Fibroblast of lung (primary cell): ENCODE results near the gene RBFOX1. TPM values are rescaled to one million over a fixed set of nuclear protein-coding genes. Genes with fewer than 3 reads are reported as not detected.

ENCODE experiments used
- DNase-seq, 2 donors: peaks; one replicate each; pipeline versions ENCODE4 v3.0.0 to v3.0.0-alpha.2; 2010; ENCODE audit warnings: low read depth in 2 of 2
- H2AFZ ChIP-seq: 2 replicates; pipeline ENCODE4 v1.5.1; 2012; ENCODE audit warnings: low read length, control low read depth, inconsistent platforms
- H3K27ac ChIP-seq: 2 replicates; pipeline ENCODE4 v1.5.1; 2011; ENCODE audit warnings: low read length, control low read depth; ENCODE audit not compliant: insufficient read depth
- H3K27me3 ChIP-seq: 2 replicates; pipeline ENCODE4 v1.5.1; 2011; ENCODE audit warnings: mild to moderate bottlenecking, low read length; ENCODE audit not compliant: control insufficient read depth, insufficient read depth
- H3K36me3 ChIP-seq: 2 replicates; pipeline ENCODE4 v1.5.1; 2011; ENCODE audit warnings: low read length; ENCODE audit not compliant: control insufficient read depth, insufficient read depth
- H3K4me1 ChIP-seq: 2 replicates; pipeline ENCODE4 v1.5.1; 2011; ENCODE audit warnings: low read length; ENCODE audit not compliant: control insufficient read depth, insufficient read depth; ENCODE audit errors: extremely low read depth
- H3K4me2 ChIP-seq: 2 replicates; pipeline ENCODE4 v1.5.1; 2011; ENCODE audit warnings: low read length, control low read depth; ENCODE audit not compliant: insufficient read depth; ENCODE audit errors: extremely low read depth
- H3K4me3 ChIP-seq, 4 experiments: fragments of 200-600 bp in 1 of 4; sonication (generic) in 1 of 4; replicated peaks in 1 of 4; 2 replicates each; pipeline ENCODE4 v1.5.1; 2011 to 2016; ENCODE audit warnings: low read length in 4 of 4, low read depth in 3 of 4, mild to moderate bottlenecking in 3 of 4, control low read depth in 2 of 4, inconsistent platforms in 1 of 4, mixed read lengths in 1 of 4; ENCODE audit not compliant: insufficient read depth in 1 of 4; ENCODE audit errors: control extremely low read depth in 1 of 4
- H3K79me2 ChIP-seq: 2 replicates; pipeline ENCODE4 v1.5.1; 2012; ENCODE audit warnings: mild to moderate bottlenecking, low read length, inconsistent platforms; ENCODE audit not compliant: control insufficient read depth, insufficient read depth
- H3K9ac ChIP-seq: 2 replicates; pipeline ENCODE4 v1.5.1; 2011; ENCODE audit warnings: mild to moderate bottlenecking, low read length, control low read depth; ENCODE audit not compliant: insufficient read depth
- H3K9me3 ChIP-seq: 2 replicates; pipeline ENCODE4 v1.5.1; 2012; ENCODE audit warnings: low read depth, low read length; ENCODE audit not compliant: control insufficient read depth, insufficient read depth
- H4K20me1 ChIP-seq: 2 replicates; pipeline ENCODE4 v1.5.1; 2011; ENCODE audit warnings: low read length; ENCODE audit not compliant: control insufficient read depth, insufficient read depth; ENCODE audit errors: extremely low read depth
- EZH2 ChIP-seq: IDR thresholded peaks from 2 replicates; pipeline ENCODE4 v1.5.1; 2012; ENCODE audit warnings: low read length, control low read depth, mild to moderate bottlenecking; ENCODE audit errors: missing control alignments
- polyA plus RNA-seq, 2 donors: library from polyadenylated mRNA; depleted of rRNA in 1 of 2; stranded (reverse) in 1 of 2; unstranded in 1 of 2; fragments of >200 nt; gene quantifications; 2 replicates each; pipeline ENCODE4 v1.2.1, GENCODE V29; 2011 to 2012; ENCODE audit warnings: missing spikeins in 1 of 2
- total RNA-seq: library from RNA; depleted of rRNA; stranded (reverse); fragments of >200 nt; gene quantifications from 2 replicates; pipeline ENCODE4 v1.2.1, GENCODE V29; 2014
- TF ChIP-seq, protein P1 (sequence below), 2 donors: IDR thresholded peaks in 1 of 2; conservative IDR thresholded peaks in 1 of 2; 1 replicate in 1 of 2; 2 replicates in 1 of 2; pipeline ENCODE4 v1.5.1; 2011 to 2012; ENCODE audit warnings: low read length in 2 of 2, control low read depth in 1 of 2, inconsistent platforms in 1 of 2, low read depth in 1 of 2, mild to moderate bottlenecking in 1 of 2

RBFOX1 gene
- total and polyA plus RNA-seq, 2 donors (not counting 1 experiment from before 2014, with no cell fraction given), result not detected

DNA sequence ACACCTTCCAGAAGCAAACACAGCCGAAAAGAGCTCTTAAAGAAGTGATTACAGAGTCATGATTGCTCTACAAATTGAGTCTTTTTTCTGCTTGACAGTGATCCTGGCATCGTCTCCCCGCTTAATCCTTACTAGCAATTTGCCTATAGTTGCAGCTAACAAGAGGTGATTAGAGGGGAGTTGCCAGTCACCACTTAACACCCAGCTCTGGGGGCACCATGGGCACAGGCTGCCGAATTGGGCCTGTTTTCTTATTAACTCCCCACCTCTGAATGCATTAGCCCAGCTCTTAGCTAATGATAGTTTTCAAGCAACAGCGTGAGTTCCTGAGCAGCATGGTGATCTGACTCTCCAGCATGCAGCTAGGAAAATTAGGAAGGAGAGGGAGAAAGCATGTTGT lies 93.5 kb downstream of the RBFOX1 start:
- no peak for DNase-seq
- H3K27ac ChIP-seq, result no peak overlapping the region
- no peaks in the 10 kb centered on the region for H4K20me1 ChIP-seq
- H3K36me3 ChIP-seq, result no peaks in the 10 kb centered on the region
- H3K4me1 ChIP-seq, result no peaks in the 10 kb centered on the region
- H3K4me2 ChIP-seq, result no peak overlapping the region
- no peaks in the 10 kb centered on the region for H3K9me3 ChIP-seq
- no peaks in the 10 kb centered on the region for H3K79me2 ChIP-seq
- H3K27me3 ChIP-seq, result no peaks in the 10 kb centered on the region
- no peak overlapping the region for H3K4me3 ChIP-seq
- H3K9ac ChIP-seq, result no peak overlapping the region
- no peak overlapping the region for H2AFZ ChIP-seq
- no peak for TF ChIP-seq EZH2
- TF ChIP-seq, protein P1, sequence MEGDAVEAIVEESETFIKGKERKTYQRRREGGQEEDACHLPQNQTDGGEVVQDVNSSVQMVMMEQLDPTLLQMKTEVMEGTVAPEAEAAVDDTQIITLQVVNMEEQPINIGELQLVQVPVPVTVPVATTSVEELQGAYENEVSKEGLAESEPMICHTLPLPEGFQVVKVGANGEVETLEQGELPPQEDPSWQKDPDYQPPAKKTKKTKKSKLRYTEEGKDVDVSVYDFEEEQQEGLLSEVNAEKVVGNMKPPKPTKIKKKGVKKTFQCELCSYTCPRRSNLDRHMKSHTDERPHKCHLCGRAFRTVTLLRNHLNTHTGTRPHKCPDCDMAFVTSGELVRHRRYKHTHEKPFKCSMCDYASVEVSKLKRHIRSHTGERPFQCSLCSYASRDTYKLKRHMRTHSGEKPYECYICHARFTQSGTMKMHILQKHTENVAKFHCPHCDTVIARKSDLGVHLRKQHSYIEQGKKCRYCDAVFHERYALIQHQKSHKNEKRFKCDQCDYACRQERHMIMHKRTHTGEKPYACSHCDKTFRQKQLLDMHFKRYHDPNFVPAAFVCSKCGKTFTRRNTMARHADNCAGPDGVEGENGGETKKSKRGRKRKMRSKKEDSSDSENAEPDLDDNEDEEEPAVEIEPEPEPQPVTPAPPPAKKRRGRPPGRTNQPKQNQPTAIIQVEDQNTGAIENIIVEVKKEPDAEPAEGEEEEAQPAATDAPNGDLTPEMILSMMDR (conservative IDR thresholded peaks at IDR 0.05 in 1 of 2, IDR thresholded peaks at IDR 0.05 in 1 of 2; ENCODE audit: low read depth in 1 of 2, low read length in 2 of 2), result no peak

DNA sequence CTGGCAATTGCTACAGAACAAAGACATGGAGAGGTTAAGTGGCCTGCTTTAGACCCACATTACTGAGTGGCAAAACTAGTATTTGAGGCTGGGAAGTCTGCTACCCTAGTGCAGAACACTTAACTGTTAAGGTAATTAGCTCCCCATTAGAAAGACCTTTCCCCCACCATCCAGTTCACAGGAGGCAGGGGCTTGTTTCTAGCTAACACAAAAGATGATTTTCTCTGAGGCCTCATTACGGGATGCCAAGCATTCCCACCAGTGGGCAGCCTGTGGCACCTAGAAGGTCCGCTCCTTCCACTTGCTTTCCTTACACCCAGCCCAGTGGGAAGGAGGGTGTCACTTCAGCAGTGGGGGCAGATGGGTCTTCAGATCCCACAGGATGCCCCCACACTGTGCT lies 99.1 kb downstream of the RBFOX1 start:
- H3K79me2 ChIP-seq, result no peaks in the 10 kb centered on the region
- no peaks in the 10 kb centered on the region for H4K20me1 ChIP-seq
- H3K36me3 ChIP-seq, result no peaks in the 10 kb centered on the region
- H3K4me2 ChIP-seq, result no peak overlapping the region
- no peak for DNase-seq
- no peak overlapping the region for H3K27ac ChIP-seq
- TF ChIP-seq, protein P1 (conservative IDR thresholded peaks at IDR 0.05 in 1 of 2, IDR thresholded peaks at IDR 0.05 in 1 of 2; ENCODE audit: low read depth in 1 of 2, low read length in 2 of 2), result no peak
- no peak for TF ChIP-seq EZH2
- H3K9me3 ChIP-seq, result no peaks in the 10 kb centered on the region
- no peaks in the 10 kb centered on the region for H3K4me1 ChIP-seq
- H2AFZ ChIP-seq, result no peak overlapping the region
- no peak overlapping the region for H3K9ac ChIP-seq
- no peak overlapping the region for H3K4me3 ChIP-seq
- no peaks in the 10 kb centered on the region for H3K27me3 ChIP-seq

DNA sequence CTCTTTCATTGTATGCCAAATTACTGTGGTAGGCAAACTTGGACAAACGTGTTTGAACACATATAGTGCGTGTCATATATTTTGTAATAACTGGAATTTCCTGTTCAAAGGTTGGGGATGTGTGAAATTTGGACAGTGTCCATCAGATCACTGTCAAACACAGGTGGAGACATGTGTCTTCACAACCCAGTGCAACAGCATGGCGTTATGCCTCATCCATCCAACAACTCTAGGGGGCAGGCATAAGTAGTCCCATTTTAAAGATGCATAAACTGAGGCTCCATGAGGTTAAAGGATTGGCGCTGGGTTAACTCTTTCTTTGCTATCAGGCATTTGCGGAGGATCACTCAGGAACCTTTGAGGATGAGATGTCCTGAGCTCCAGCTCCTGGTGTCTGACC lies 103.7 kb downstream of the RBFOX1 start:
- no peaks in the 10 kb centered on the region for H3K4me1 ChIP-seq
- no peaks in the 10 kb centered on the region for H3K36me3 ChIP-seq
- no peak overlapping the region for H3K27ac ChIP-seq
- no peaks in the 10 kb centered on the region for H3K79me2 ChIP-seq
- TF ChIP-seq, protein P1 (conservative IDR thresholded peaks at IDR 0.05 in 1 of 2, IDR thresholded peaks at IDR 0.05 in 1 of 2; ENCODE audit: low read depth in 1 of 2, low read length in 2 of 2), result no peak
- TF ChIP-seq EZH2, result no peak
- no peaks in the 10 kb centered on the region for H3K9me3 ChIP-seq
- DNase-seq, result no peak
- H3K4me3 ChIP-seq, result no peak overlapping the region
- H4K20me1 ChIP-seq, result no peaks in the 10 kb centered on the region
- no peak overlapping the region for H3K9ac ChIP-seq
- H2AFZ ChIP-seq, result no peak overlapping the region
- H3K4me2 ChIP-seq, result no peak overlapping the region
- H3K27me3 ChIP-seq, result no peaks in the 10 kb centered on the region
